Panc1 (cell line): ENCODE data around the gene ESRRA. TPM values are rescaled to one million over a fixed set of nuclear protein-coding genes. Genes with fewer than 3 reads are reported as not detected.

Experiments
- ATAC-seq: fragments of 200-7000 bp; cut with Tn5 transposase; 2 replicates; pipeline ENCODE4 v1.9.1; 2020; ENCODE audit warnings: mild to moderate bottlenecking, moderate library complexity
- BruUV-seq: library from RNA; stranded (reverse); fragments of 400-500 nt; replicated peaks from 2 replicates; lab custom pipeline; 2021; lab: Mats Ljungman, UMichigan
- CTCF ChIA-PET: fragments of 300-600 bp; sonication (Branson Sonifier 250); formaldehyde crosslinking; loops from one replicate; lab custom pipeline; 2022; ENCODE audit warnings: antibody characterized with exemption; lab: Charles Lee
- POLR2A ChIA-PET: fragments of 300-600 bp; sonication (Branson Sonifier 250); formaldehyde crosslinking; loops from one replicate; lab custom pipeline; 2022; ENCODE audit warnings: antibody characterized with exemption; lab: Charles Lee
- DNase-seq: peaks from one replicate; pipeline ENCODE4 v3.0.0-alpha.2; 2010; ENCODE audit warnings: low read depth, low spot score
- H3K27ac ChIP-seq: 2 replicates; pipeline ENCODE4 v1.5.1; 2011; ENCODE audit warnings: mild to moderate bottlenecking, low read length, inconsistent platforms
- H3K27me3 ChIP-seq: fragments of 200-500 bp; sonication (Bioruptor generic); 2 replicates; pipeline ENCODE4 v1.6.0; 2014; ENCODE audit warnings: low read length, inconsistent platforms; ENCODE audit not compliant: control insufficient read depth, insufficient read depth
- H3K36me3 ChIP-seq: fragments of 200-500 bp; sonication (Bioruptor generic); 2 replicates; pipeline ENCODE4 v1.5.1; 2014; ENCODE audit warnings: inconsistent platforms, mild to moderate bottlenecking, low read length, moderate library complexity; ENCODE audit not compliant: control insufficient read depth, insufficient read depth
- H3K4me1 ChIP-seq: 2 replicates; pipeline ENCODE4 v1.5.1; 2011; ENCODE audit warnings: inconsistent platforms, mild to moderate bottlenecking, low read length, moderate library complexity; ENCODE audit not compliant: control insufficient read depth, insufficient read depth
- H3K4me3 ChIP-seq, 2 experiments: 2 replicates each; pipeline ENCODE4 v1.5.1; 2011 to 2012; ENCODE audit warnings: low read depth in 2 of 2, low read length in 2 of 2, mild to moderate bottlenecking in 2 of 2, inconsistent platforms in 1 of 2, moderate library complexity in 1 of 2
- H3K9me3 ChIP-seq: fragments of 200-500 bp; sonication (Bioruptor generic); 2 replicates; pipeline ENCODE4 v1.5.1; 2014; ENCODE audit warnings: low read depth, mild to moderate bottlenecking, inconsistent platforms, low read length, moderate library complexity; ENCODE audit not compliant: control insufficient read depth, insufficient read depth
- CTCF ChIP-seq: fragments of 450-650 bp; IDR thresholded peaks from 2 replicates; pipeline ENCODE4 v1.5.1; 2017; ENCODE audit warnings: mild to moderate bottlenecking
- POLR2AphosphoS5 ChIP-seq: IDR thresholded peaks from 2 replicates; pipeline ENCODE4 v1.6.1; 2012; ENCODE audit warnings: mild to moderate bottlenecking, low read depth, low read length, moderate library complexity
- SIN3A ChIP-seq: IDR thresholded peaks from 2 replicates; pipeline ENCODE4 v1.6.1; 2012; ENCODE audit warnings: low read depth, mild to moderate bottlenecking, low read length, moderate library complexity, borderline replicate concordance; ENCODE audit not compliant: insufficient read depth
- TCF7L2 ChIP-seq: IDR thresholded peaks from 2 replicates; pipeline ENCODE4 v1.6.1; 2011; ENCODE audit warnings: mild to moderate bottlenecking, low read depth, low read length, inconsistent platforms
- in situ Hi-C: cut with HindIII; loops from 2 replicates; pipeline ENCODE4 v1.10.0; 2016; ENCODE audit warnings: low sequenced_read_pairs, low pct_unique_long_range_greater_than_20kb
- intact Hi-C: fragments of 100-400 bp; cut with micrococcal nuclease; formaldehyde crosslinking; loops from one replicate; pipeline ENCODE4 v1.10.0; 2022; ENCODE audit not compliant: unreplicated experiment
- total RNA-seq: library from RNA; stranded (reverse); gene quantifications from one replicate; pipeline ENCODE4 v1.2.1, GENCODE V29; 2021; ENCODE audit not compliant: unreplicated experiment
- TF ChIP-seq, protein P1 (sequence below), 2 experiments: IDR thresholded peaks; 2 replicates each; pipeline ENCODE4 v1.6.1; 2011 to 2012; ENCODE audit warnings: low read depth in 2 of 2, control low read depth in 1 of 2, low read length in 1 of 2, mild to moderate bottlenecking in 1 of 2, moderate library complexity in 1 of 2; ENCODE audit not compliant: insufficient read depth in 1 of 2

ESRRA gene
- total RNA-seq, 1 experiment from 2014 or later: 81.6 TPM

- H3K9me3 ChIP-seq: no peaks in the 10 kb centered on the region
- peak overlapping the region; percentile 67 to 69 for H3K4me3 ChIP-seq
- peak overlapping the region; percentile 98 for H3K27ac ChIP-seq
- H3K36me3 ChIP-seq: no peaks in the 10 kb centered on the region; the same call in 1 of the 2 replicates
- H3K27me3 ChIP-seq: no peaks in the 10 kb centered on the region
- no peak for TF ChIP-seq SIN3A
- TF ChIP-seq, protein P1, sequence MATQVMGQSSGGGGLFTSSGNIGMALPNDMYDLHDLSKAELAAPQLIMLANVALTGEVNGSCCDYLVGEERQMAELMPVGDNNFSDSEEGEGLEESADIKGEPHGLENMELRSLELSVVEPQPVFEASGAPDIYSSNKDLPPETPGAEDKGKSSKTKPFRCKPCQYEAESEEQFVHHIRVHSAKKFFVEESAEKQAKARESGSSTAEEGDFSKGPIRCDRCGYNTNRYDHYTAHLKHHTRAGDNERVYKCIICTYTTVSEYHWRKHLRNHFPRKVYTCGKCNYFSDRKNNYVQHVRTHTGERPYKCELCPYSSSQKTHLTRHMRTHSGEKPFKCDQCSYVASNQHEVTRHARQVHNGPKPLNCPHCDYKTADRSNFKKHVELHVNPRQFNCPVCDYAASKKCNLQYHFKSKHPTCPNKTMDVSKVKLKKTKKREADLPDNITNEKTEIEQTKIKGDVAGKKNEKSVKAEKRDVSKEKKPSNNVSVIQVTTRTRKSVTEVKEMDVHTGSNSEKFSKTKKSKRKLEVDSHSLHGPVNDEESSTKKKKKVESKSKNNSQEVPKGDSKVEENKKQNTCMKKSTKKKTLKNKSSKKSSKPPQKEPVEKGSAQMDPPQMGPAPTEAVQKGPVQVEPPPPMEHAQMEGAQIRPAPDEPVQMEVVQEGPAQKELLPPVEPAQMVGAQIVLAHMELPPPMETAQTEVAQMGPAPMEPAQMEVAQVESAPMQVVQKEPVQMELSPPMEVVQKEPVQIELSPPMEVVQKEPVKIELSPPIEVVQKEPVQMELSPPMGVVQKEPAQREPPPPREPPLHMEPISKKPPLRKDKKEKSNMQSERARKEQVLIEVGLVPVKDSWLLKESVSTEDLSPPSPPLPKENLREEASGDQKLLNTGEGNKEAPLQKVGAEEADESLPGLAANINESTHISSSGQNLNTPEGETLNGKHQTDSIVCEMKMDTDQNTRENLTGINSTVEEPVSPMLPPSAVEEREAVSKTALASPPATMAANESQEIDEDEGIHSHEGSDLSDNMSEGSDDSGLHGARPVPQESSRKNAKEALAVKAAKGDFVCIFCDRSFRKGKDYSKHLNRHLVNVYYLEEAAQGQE (IDR thresholded peaks at IDR 0.05; ENCODE audit: insufficient read depth in 1 of 2, low read depth in 2 of 2, low read length in 1 of 2): no peak
- intact Hi-C loops: no loop called here
- in situ Hi-C loops: no loop called here
- ChIA-PET POLR2A (interaction anchor here (0.5 to 0.7 kb wide), 2 partner anchors 64 to 567 kb away, joined by 3 to 6 read pairs; no protein-coding TSS in a partner anchor), CTCF (interaction anchor here (0.9 to 1.0 kb wide), 2 partner anchors 18 to 32 kb away, joined by 3 to 4 read pairs; partner anchors contain the start of gene PLCB3)
- BruUV-seq: no TSS peak
- DNase-seq (no peak), ATAC-seq (peak; percentile 20)
- H3K4me1 ChIP-seq: peaks cover 13% of the 10 kb centered on the region
Observed at GRCh38 chr11:64268893-64269539, 36.3 kb upstream of the ESRRA start.

DNA sequence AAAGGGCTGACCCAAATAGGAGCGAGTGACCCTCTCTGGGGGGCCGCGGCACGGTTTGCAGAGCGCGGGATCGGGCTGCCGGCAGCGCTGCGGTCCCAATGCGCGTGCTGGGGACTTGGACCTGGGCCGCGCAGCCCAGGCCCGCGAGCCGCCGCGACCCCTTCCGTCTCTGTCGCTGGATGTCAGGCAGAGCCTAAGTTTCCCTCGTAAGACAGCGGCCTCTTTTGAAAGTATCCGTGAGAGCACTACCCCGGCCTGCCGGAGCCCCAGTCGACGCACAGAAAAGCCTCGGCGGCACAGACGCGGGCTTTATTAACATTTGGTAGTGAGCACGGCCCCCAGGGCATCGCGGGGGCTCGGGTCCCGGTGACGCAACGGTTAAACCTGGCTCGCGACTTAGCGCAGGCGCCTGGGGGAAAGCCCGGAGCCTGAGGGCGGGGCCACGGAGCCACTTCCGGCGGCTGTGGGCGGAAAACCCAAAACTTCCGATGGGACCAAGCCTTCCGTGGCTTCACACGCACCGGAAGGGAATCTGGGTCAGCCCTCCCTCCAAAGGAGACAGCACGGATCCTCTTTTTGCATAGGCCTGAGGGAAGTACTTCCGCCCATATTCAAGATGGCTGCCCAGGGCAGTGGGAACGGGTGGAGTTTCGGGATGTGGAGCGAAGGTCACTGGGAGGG is 35.6 kb upstream of the ESRRA start:
- peak; percentile 91 for ATAC-seq
- no peaks in the 10 kb centered on the region for H3K9me3 ChIP-seq
- H3K36me3 ChIP-seq: no peaks in the 10 kb centered on the region; the same call in 1 of the 2 replicates
- H3K27ac ChIP-seq: peak overlapping the region; percentile 98
- ChIA-PET POLR2A (interaction anchor here (0.6 to 1.0 kb wide), 5 partner anchors 17 to 274 kb away, joined by 3 to 6 read pairs (median 3); partner anchors contain the start of gene PRDX5), CTCF (interaction anchor here (0.9 to 1.0 kb wide), 2 partner anchors 19 to 31 kb away, joined by 3 to 4 read pairs; partner anchors contain the start of gene PLCB3)
- H3K4me3 ChIP-seq: peak overlapping the region; percentile 69 to 91
- no TSS peak for BruUV-seq
- TF ChIP-seq SIN3A: peak; percentile 89; the same call in 1 of the 2 replicates
- TF ChIP-seq, protein P1 (IDR thresholded peaks at IDR 0.05; ENCODE audit: insufficient read depth in 1 of 2, low read depth in 2 of 2, low read length in 1 of 2): no peak
- TF ChIP-seq POLR2AphosphoS5: peak; percentile 94
- no peak for TF ChIP-seq CTCF
- peak; percentile 69 for TF ChIP-seq TCF7L2
- no peaks in the 10 kb centered on the region for H3K27me3 ChIP-seq
- intact Hi-C loops: no loop called here
- H3K4me1 ChIP-seq: peaks cover 13% of the 10 kb centered on the region
- in situ Hi-C loops: no loop called here
- DNase-seq: peak; percentile 98
